Tibial nerve (tissue), 4 donors: ENCODE measurements around the gene CHMP1A. TPM values are rescaled to one million over a fixed set of nuclear protein-coding genes. Genes with fewer than 3 reads are reported as not detected.

Source experiments
- DNase-seq, 2 donors: peaks; one replicate each; pipeline ENCODE4 v3.0.0-alpha.2; 2019; ENCODE audit warnings: low spot score in 2 of 2
- H3K27ac ChIP-seq, 4 donors: fragments of 200-600 bp; sonication (generic) in 3 of 4; one replicate each; pipeline ENCODE4 v1.5.1; 2017 to 2019; ENCODE audit warnings: mild to moderate bottlenecking in 1 of 4
- H3K27me3 ChIP-seq, 2 donors: fragments of 200-600 bp; sonication (generic) in 1 of 2; one replicate each; pipeline versions ENCODE4 v1.5.1 to v1.6.0; 2017 to 2019
- H3K36me3 ChIP-seq, 3 donors: fragments of 200-600 bp; sonication (generic); one replicate each; pipeline ENCODE4 v1.5.1; 2018 to 2019
- H3K4me1 ChIP-seq, 4 donors: fragments of 200-600 bp; sonication (generic) in 3 of 4; one replicate each; pipeline ENCODE4 v1.5.1; 2017 to 2019
- H3K4me3 ChIP-seq, 4 donors: fragments of 200-600 bp; sonication (generic) in 3 of 4; one replicate each; pipeline ENCODE4 v1.5.1; 2017 to 2019; ENCODE audit warnings: mild to moderate bottlenecking in 1 of 4, moderate library complexity in 1 of 4
- H3K9me3 ChIP-seq, 4 donors: fragments of 200-600 bp; sonication (generic) in 3 of 4; one replicate each; pipeline ENCODE4 v1.5.1; 2017 to 2019
- CTCF ChIP-seq, 5 experiments: fragments of 200-600 bp in 3 of 5; fragments of 450-650 bp in 2 of 5; sonication (generic) in 3 of 5; IDR thresholded peaks; one replicate each; pipeline ENCODE4 v1.5.1; 2016 to 2019; ENCODE audit warnings: antibody characterized with exemption in 5 of 5, mild to moderate bottlenecking in 3 of 5, moderate library complexity in 2 of 5
- EP300 ChIP-seq, 2 donors: sonication (generic); formaldehyde crosslinking; IDR thresholded peaks; one replicate each; pipeline ENCODE4 v1.6.1; 2017; ENCODE audit warnings: antibody characterized with exemption in 2 of 2, mild to moderate bottlenecking in 1 of 2
- POLR2A ChIP-seq, 2 donors: fragments of 450-650 bp; IDR thresholded peaks; one replicate each; pipeline ENCODE4 v1.6.1; 2017; ENCODE audit warnings: antibody characterized with exemption in 2 of 2, mild to moderate bottlenecking in 2 of 2, moderate library complexity in 2 of 2
- WGBS, 2 donors: methylation state at CpG; one replicate each; pipeline ENCODE4 v1.1.5; 2018; 5-methylcytosine and 5-hydroxymethylcytosine counted together
- total RNA-seq, 4 donors: library from RNA; depleted of rRNA; stranded (reverse); fragments of >200 nt; gene quantifications; one replicate each; pipeline ENCODE4 v1.1.0, GENCODE V29; 2016

Gene CHMP1A
- total RNA-seq, 4 donors from 2014 or later: 90.0 to 109 (median 92.7) TPM

- Histone ChIP-seq H3K9me3 (no peaks in the 10 kb centered on the region), H3K4me1 (peaks cover 0 to 26% (median 17%) of the 10 kb centered on the region in 4 donors), H3K36me3 (peaks cover 0 to 54% (median 10%) of the 10 kb centered on the region in 3 donors), H3K27ac (no peak overlapping the region), H3K27me3 (no peaks in the 10 kb centered on the region), H3K4me3 (no peak overlapping the region)
- WGBS, 2 donors: 85 to 91% methylated on average over 21 to 26 of the region's 32 CpGs
- no peak for TF ChIP-seq EP300 (IDR thresholded peaks at IDR 0.05)
- TF ChIP-seq POLR2A (IDR thresholded peaks at IDR 0.05): no peak
- no peak for TF ChIP-seq CTCF (IDR thresholded peaks at IDR 0.05)
- DNase-seq: no peak
Measured at GRCh38 chr16:89697616-89698331, 40.3 kb upstream of the CHMP1A start.

- WGBS, 2 donors: 87 to 89% methylated on average over 7 to 15 of the region's 19 CpGs
- Histone ChIP-seq H3K36me3 (peaks cover 0 to 60% (median 10%) of the 10 kb centered on the region in 3 donors), H3K27me3 (no peaks in the 10 kb centered on the region), H3K4me3 (no peak overlapping the region), H3K4me1 (peaks cover 0 to 24% (median 16%) of the 10 kb centered on the region in 4 donors), H3K9me3 (no peaks in the 10 kb centered on the region), H3K27ac (no peak overlapping the region)
- no peak for TF ChIP-seq POLR2A (IDR thresholded peaks at IDR 0.05)
- TF ChIP-seq CTCF (IDR thresholded peaks at IDR 0.05): no peak
- no peak for TF ChIP-seq EP300 (IDR thresholded peaks at IDR 0.05)
- DNase-seq: no peak
Measured at GRCh38 chr16:89697161-89697615, 39.7 kb upstream of the CHMP1A start.

- no peaks in the 10 kb centered on the region for H3K27me3 ChIP-seq
- H3K27ac ChIP-seq: no peak overlapping the region
- no peak overlapping the region for H3K4me3 ChIP-seq
- no peak for DNase-seq
- TF ChIP-seq EP300 (IDR thresholded peaks at IDR 0.05): no peak
- no peak for TF ChIP-seq POLR2A (IDR thresholded peaks at IDR 0.05)
- TF ChIP-seq CTCF (IDR thresholded peaks at IDR 0.05): no peak
- peaks cover 0 to 65% (median 10%) of the 10 kb centered on the region in 3 donors for H3K36me3 ChIP-seq
- 54 to 63% methylated on average over 13 to 17 of the region's 18 CpGs for WGBS, 2 donors
- no peaks in the 10 kb centered on the region for H3K9me3 ChIP-seq
- H3K4me1 ChIP-seq: peaks cover 0 to 20% (median 14%) of the 10 kb centered on the region in 4 donors
Measured at GRCh38 chr16:89696670-89697128, 39.2 kb upstream of the CHMP1A start.

GRCh38 chr16:89695875-89696669 is 38.6 kb upstream of the CHMP1A start:
- Histone ChIP-seq H3K27ac (no peak overlapping the region), H3K4me3 (no peak overlapping the region), H3K36me3 (peaks cover 2 to 71% (median 10%) of the 10 kb centered on the region in 3 donors), H3K9me3 (no peaks in the 10 kb centered on the region), H3K27me3 (no peaks in the 10 kb centered on the region), H3K4me1 (peaks cover 0 to 17% (median 13%) of the 10 kb centered on the region in 4 donors)
- WGBS, 2 donors: 70 to 78% methylated on average over 13 to 25 of the region's 25 CpGs
- TF ChIP-seq POLR2A (IDR thresholded peaks at IDR 0.05) (no peak), EP300 (IDR thresholded peaks at IDR 0.05) (no peak), CTCF (IDR thresholded peaks at IDR 0.05) (no peak)
- DNase-seq: no peak
